Nephron (organoid): ENCODE results near the gene PLS3.

Experiments used
- H3K27ac Mint-ChIP-seq, 3 experiments: 2 replicates each; pipeline ENCODE4 v1.8.0; 2020; ENCODE audit warnings: mixed read lengths in 3 of 3, mild to moderate bottlenecking in 2 of 3, moderate library complexity in 1 of 3
- H3K27me3 Mint-ChIP-seq: 2 replicates; pipeline ENCODE4 v1.8.0; 2021; ENCODE audit warnings: low read depth, mild to moderate bottlenecking, moderate library complexity, mixed read lengths
- H3K36me3 Mint-ChIP-seq: 2 replicates; pipeline ENCODE4 v1.8.0; 2020; ENCODE audit warnings: low read depth, mixed read lengths
- H3K4me1 Mint-ChIP-seq: 2 replicates; pipeline ENCODE4 v1.8.0; 2020; ENCODE audit warnings: mixed read lengths
- H3K4me3 Mint-ChIP-seq, 3 experiments: 2 replicates each; pipeline ENCODE4 v1.8.0; 2020; ENCODE audit warnings: mild to moderate bottlenecking in 3 of 3, mixed read lengths in 3 of 3, moderate library complexity in 2 of 3
- H3K9me3 Mint-ChIP-seq: 2 replicates; pipeline ENCODE4 v1.8.0; 2020; ENCODE audit warnings: mixed read lengths
- CTCF ChIP-seq, 3 experiments: fragments of 200-600 bp; sonication (generic); IDR thresholded peaks; one replicate each; pipeline ENCODE4 v1.5.0; 2021; ENCODE audit warnings: antibody characterized with exemption in 3 of 3; ENCODE audit not compliant: unreplicated experiment in 3 of 3

PLS3 gene

DNA sequence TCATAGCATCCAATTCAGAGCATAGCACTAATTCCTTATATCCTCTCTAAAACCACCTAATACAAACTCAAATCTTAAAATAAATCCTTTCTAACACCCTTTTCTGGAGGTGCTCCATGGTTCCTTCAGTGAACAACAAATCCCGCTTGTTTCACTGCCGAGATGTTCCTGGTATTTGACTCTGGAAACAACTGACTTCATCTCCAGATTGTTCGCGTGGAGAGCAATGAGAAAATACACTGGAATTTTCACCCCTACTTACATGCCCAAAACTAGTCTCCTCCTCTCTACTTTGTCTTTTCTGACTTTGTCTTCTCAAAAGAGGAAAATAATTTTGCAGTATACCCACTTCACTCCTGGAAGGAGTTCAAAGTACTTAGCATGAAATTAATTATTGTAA, 129.0 kb downstream of the PLS3 start:
- Mint-ChIP-seq H3K36me3 (no peaks in the 10 kb centered on the region), H3K27me3 (peaks cover 8% of the 10 kb centered on the region), H3K27ac (peak overlapping the region; percentile 84 to 95 (median 90)), H3K9me3 (no peaks in the 10 kb centered on the region), H3K4me3 (no peak overlapping the region), H3K4me1 (peaks cover 20% of the 10 kb centered on the region)
- TF ChIP-seq CTCF (IDR thresholded peaks at IDR 0.05; ENCODE audit: unreplicated experiment in 3 of 3): no peak

DNA sequence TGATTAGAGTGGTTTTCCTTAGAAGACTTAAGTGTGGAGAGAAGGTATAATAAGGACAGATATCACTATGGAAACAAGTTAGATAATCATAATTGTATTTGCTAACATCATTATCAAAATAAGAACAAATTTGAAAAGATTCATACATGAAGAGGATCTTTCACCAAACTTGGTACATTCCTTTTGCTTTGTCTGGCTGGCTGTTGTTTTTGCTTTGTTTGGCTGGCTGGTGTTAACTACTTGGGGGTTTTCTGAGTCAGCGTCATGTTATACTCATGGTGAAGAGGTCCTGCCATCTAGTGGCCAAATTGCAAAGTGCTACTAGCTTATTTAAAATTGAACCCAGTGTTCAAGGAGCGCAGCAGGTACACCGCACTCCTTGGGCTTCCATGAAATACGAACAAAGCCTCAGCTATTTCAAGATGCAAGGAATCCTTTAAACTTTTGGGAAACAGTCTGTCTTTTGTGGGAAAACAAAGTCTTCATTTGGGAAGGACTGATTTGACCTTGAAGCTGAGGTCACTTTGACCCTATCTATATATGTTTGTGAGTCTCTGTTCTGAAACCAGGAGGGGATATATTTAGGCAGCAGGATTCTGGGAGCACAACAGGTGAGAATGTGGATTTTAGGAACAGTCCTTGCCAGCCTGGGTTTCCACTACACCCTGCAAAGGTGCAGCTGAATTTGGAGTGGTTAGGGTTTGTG, 129.7 kb downstream of the PLS3 start:
- TF ChIP-seq CTCF (IDR thresholded peaks at IDR 0.05; ENCODE audit: unreplicated experiment in 3 of 3): peak; percentile 76 to 86 (median 79)
- Mint-ChIP-seq H3K27me3 (peaks cover 15% of the 10 kb centered on the region), H3K36me3 (no peaks in the 10 kb centered on the region), H3K9me3 (no peaks in the 10 kb centered on the region), H3K4me3 (peak overlapping the region in 2 of 3 experiments; percentile 1 to 9), H3K27ac (peak overlapping the region; percentile 84 to 95 (median 90)), H3K4me1 (peaks cover 20% of the 10 kb centered on the region)

DNA sequence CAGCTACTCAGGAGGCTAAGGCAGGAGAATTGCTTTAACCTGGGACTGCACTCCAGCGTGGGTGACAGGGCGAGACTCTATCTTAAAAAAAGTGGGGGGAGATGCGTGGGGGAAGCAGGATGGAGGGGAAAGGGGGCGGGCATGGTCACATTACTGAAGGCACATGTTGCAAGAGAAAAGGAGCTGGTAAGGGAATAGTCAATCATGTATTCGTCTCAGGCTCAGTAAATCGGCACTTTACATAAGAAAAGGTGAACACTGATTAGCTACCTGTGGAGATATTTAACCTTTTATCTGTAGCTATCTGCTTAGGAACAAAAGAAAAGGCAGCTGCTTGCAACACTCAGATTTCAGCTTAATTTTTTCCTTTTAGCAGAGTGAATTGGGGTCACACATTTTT, 132.5 kb downstream of the PLS3 start:
- H3K4me3 Mint-ChIP-seq: no peak overlapping the region
- no peaks in the 10 kb centered on the region for H3K36me3 Mint-ChIP-seq

GRCh38 chrX:115694028-115694427, 133.1 kb downstream of the PLS3 start:
- no peak for TF ChIP-seq CTCF (IDR thresholded peaks at IDR 0.05; ENCODE audit: unreplicated experiment in 3 of 3)
- no peaks in the 10 kb centered on the region for H3K9me3 Mint-ChIP-seq
- H3K4me3 Mint-ChIP-seq: no peak overlapping the region
- H3K27ac Mint-ChIP-seq: no peak overlapping the region
- peaks cover 19% of the 10 kb centered on the region for H3K27me3 Mint-ChIP-seq
- peaks cover 12% of the 10 kb centered on the region for H3K4me1 Mint-ChIP-seq
- H3K36me3 Mint-ChIP-seq: no peaks in the 10 kb centered on the region

More for the DNA sequence above, 132.5 kb downstream of the PLS3 start:
- H3K27me3 Mint-ChIP-seq: peaks cover 19% of the 10 kb centered on the region
- no peak overlapping the region for H3K27ac Mint-ChIP-seq
- H3K9me3 Mint-ChIP-seq: no peaks in the 10 kb centered on the region
- no peak for TF ChIP-seq CTCF (IDR thresholded peaks at IDR 0.05; ENCODE audit: unreplicated experiment in 3 of 3)
- peaks cover 12% of the 10 kb centered on the region for H3K4me1 Mint-ChIP-seq

DNA sequence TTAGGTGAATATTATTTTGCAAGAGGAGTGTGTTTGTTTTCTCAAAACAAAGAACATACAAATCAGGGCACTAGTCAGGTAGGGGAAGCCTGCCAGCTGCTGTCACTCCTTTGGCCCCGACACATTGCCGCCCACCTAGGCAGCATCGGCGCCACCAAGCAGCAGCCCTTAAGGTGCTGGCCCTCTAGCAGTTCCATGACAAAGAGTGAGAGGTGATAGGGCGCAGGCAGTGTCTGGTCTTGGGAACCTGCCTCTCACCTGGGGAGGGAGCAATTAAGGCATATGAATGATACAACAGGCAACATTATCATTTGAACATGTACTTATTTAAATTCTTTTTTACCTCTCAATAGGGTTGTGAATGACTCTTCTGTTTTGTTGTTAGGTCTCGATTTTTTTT, 135.1 kb downstream of the PLS3 start:
- H3K36me3 Mint-ChIP-seq: no peaks in the 10 kb centered on the region

More for the DNA sequence above, 135.1 kb downstream of the PLS3 start:
- no peaks in the 10 kb centered on the region for H3K4me1 Mint-ChIP-seq
- no peaks in the 10 kb centered on the region for H3K9me3 Mint-ChIP-seq
- no peak overlapping the region for H3K4me3 Mint-ChIP-seq
- no peak overlapping the region for H3K27ac Mint-ChIP-seq
- H3K27me3 Mint-ChIP-seq: peaks cover 19% of the 10 kb centered on the region
- no peak for TF ChIP-seq CTCF (IDR thresholded peaks at IDR 0.05; ENCODE audit: unreplicated experiment in 3 of 3)
